H9 (cell line): Measurements from ENCODE around the gene SLC1A4. TPM values are rescaled to one million over a fixed set of nuclear protein-coding genes. Genes with fewer than 3 reads are reported as not detected.

Source experiments
- DNase-seq: peaks from one replicate; pipeline ENCODE4 v3.0.0-alpha.2; 2017
- H2AFZ ChIP-seq: one replicate; pipeline ENCODE4 v1.6.1; 2013; ENCODE audit warnings: mild to moderate bottlenecking, low read length, control low read depth, moderate library complexity
- H2AK5ac ChIP-seq: 2 replicates; pipeline ENCODE4 v1.6.1; 2013; ENCODE audit warnings: low read length, control low read depth, mixed read lengths; ENCODE audit not compliant: insufficient read length
- H2BK120ac ChIP-seq: one replicate; pipeline ENCODE4 v1.6.1; 2013; ENCODE audit warnings: low read depth, mild to moderate bottlenecking, low read length, control low read depth, inconsistent platforms; ENCODE audit not compliant: poor library complexity, severe bottlenecking
- H2BK12ac ChIP-seq: 2 replicates; pipeline ENCODE4 v1.6.1; 2013; ENCODE audit warnings: low read length, control low read depth, mixed read lengths, low read depth; ENCODE audit not compliant: insufficient read length
- H2BK15ac ChIP-seq: 2 replicates; pipeline ENCODE4 v1.6.1; 2013; ENCODE audit warnings: low read depth, low read length, control low read depth
- H2BK20ac ChIP-seq: one replicate; pipeline ENCODE4 v1.6.1; 2013; ENCODE audit warnings: low read depth, mild to moderate bottlenecking, low read length, control low read depth, inconsistent platforms; ENCODE audit not compliant: poor library complexity, severe bottlenecking
- H2BK5ac ChIP-seq: 2 replicates; pipeline ENCODE4 v1.6.1; 2013; ENCODE audit warnings: low read length, control low read depth, mixed read lengths; ENCODE audit not compliant: insufficient read length
- H3K14ac ChIP-seq: 2 replicates; pipeline ENCODE4 v1.6.1; 2013; ENCODE audit warnings: low read length, control low read depth; ENCODE audit not compliant: insufficient read depth
- H3K18ac ChIP-seq: 2 replicates; pipeline ENCODE4 v1.6.1; 2013; ENCODE audit warnings: low read depth, mild to moderate bottlenecking, mixed read lengths, low read length, control low read depth; ENCODE audit not compliant: insufficient read length
- H3K23ac ChIP-seq: 2 replicates; pipeline ENCODE4 v1.6.1; 2013; ENCODE audit warnings: low read length, control low read depth, mixed read lengths, low read depth; ENCODE audit not compliant: insufficient read length
- H3K23me2 ChIP-seq: 2 replicates; pipeline ENCODE4 v1.6.1; 2013; ENCODE audit warnings: low read depth, mild to moderate bottlenecking, mixed read lengths, low read length, control low read depth; ENCODE audit not compliant: insufficient read length, poor library complexity, severe bottlenecking
- H3K27ac ChIP-seq: 2 replicates; pipeline ENCODE4 v1.5.1; 2013; ENCODE audit warnings: low read length, control low read depth, mixed read lengths, low read depth; ENCODE audit not compliant: insufficient read length
- H3K27me3 ChIP-seq: 2 replicates; pipeline ENCODE4 v1.6.1; 2013; ENCODE audit warnings: low read length, control low read depth, inconsistent platforms; ENCODE audit not compliant: insufficient read depth
- H3K4ac ChIP-seq: 2 replicates; pipeline ENCODE4 v1.6.1; 2013; ENCODE audit warnings: low read depth, mild to moderate bottlenecking, control low read depth, inconsistent platforms, low read length, moderate library complexity
- H3K4me1 ChIP-seq: 2 replicates; pipeline ENCODE4 v1.6.1; 2013; ENCODE audit warnings: low read length, control low read depth, inconsistent platforms; ENCODE audit not compliant: insufficient read depth
- H3K4me2 ChIP-seq: 2 replicates; pipeline ENCODE4 v1.6.1; 2013; ENCODE audit warnings: low read length, control low read depth, mixed read lengths; ENCODE audit not compliant: insufficient read length, insufficient read depth
- H3K56ac ChIP-seq: 2 replicates; pipeline ENCODE4 v1.6.1; 2013; ENCODE audit warnings: low read depth, mild to moderate bottlenecking, mixed read lengths, low read length, control low read depth; ENCODE audit not compliant: insufficient read length
- H3K79me1 ChIP-seq: 2 replicates; pipeline ENCODE4 v1.6.1; 2013; ENCODE audit warnings: low read depth, mild to moderate bottlenecking, moderate library complexity, low read length, control low read depth, inconsistent platforms; ENCODE audit not compliant: insufficient read depth, poor library complexity, severe bottlenecking
- H3K79me2 ChIP-seq: 2 replicates; pipeline ENCODE4 v1.6.1; 2013; ENCODE audit warnings: low read length, control low read depth, inconsistent platforms; ENCODE audit not compliant: insufficient read depth
- H3K9ac ChIP-seq: 2 replicates; pipeline ENCODE4 v1.6.1; 2013; ENCODE audit warnings: low read length, control low read depth, mixed read lengths; ENCODE audit not compliant: insufficient read length; ENCODE audit errors: extremely low read depth
- H3K9me3 ChIP-seq: one replicate; pipeline ENCODE4 v1.6.1; 2013; ENCODE audit warnings: low read depth, low read length, inconsistent platforms; ENCODE audit not compliant: control insufficient read depth
- H3T11ph ChIP-seq: one replicate; pipeline ENCODE4 v1.6.1; 2013; ENCODE audit warnings: mild to moderate bottlenecking, low read length, control low read depth, inconsistent platforms
- H4K20me1 ChIP-seq: one replicate; pipeline ENCODE4 v1.6.1; 2013; ENCODE audit not compliant: control insufficient read depth, insufficient read length, insufficient read depth
- H4K5ac ChIP-seq: 2 replicates; pipeline ENCODE4 v1.6.1; 2013; ENCODE audit warnings: low read depth, mild to moderate bottlenecking, mixed read lengths, low read length, control low read depth; ENCODE audit not compliant: insufficient read length
- H4K8ac ChIP-seq: replicated peaks from 2 replicates; pipeline ENCODE4 v1.6.1; 2013; ENCODE audit warnings: low read length, control low read depth, mixed read lengths, low read depth; ENCODE audit not compliant: insufficient read length
- H4K91ac ChIP-seq: 2 replicates; pipeline ENCODE4 v1.6.1; 2013; ENCODE audit warnings: low read depth, mild to moderate bottlenecking, moderate library complexity, mixed read lengths, low read length, control low read depth; ENCODE audit not compliant: insufficient read length
- H3K27ac Mint-ChIP-seq, 3 experiments: 2 replicates in 2 of 3; 3 replicates in 1 of 3; pipeline ENCODE4 v1.8.0; 2020 to 2021; ENCODE audit warnings: mixed read lengths in 3 of 3, mild to moderate bottlenecking in 1 of 3, moderate library complexity in 1 of 3
- H3K27me3 Mint-ChIP-seq: 2 replicates; pipeline ENCODE4 v1.8.0; 2021; ENCODE audit warnings: low read depth, mild to moderate bottlenecking, moderate library complexity, mixed read lengths
- H3K36me3 Mint-ChIP-seq, 3 experiments: 2 replicates in 2 of 3; 3 replicates in 1 of 3; pipeline ENCODE4 v1.8.0; 2020 to 2021; ENCODE audit warnings: low read depth in 3 of 3, mixed read lengths in 3 of 3; ENCODE audit not compliant: insufficient read depth in 1 of 3
- H3K4me1 Mint-ChIP-seq, 2 experiments: 2 replicates each; pipeline ENCODE4 v1.8.0; 2020; ENCODE audit warnings: mixed read lengths in 2 of 2
- H3K4me3 Mint-ChIP-seq, 2 experiments: 2 replicates in 1 of 2; 3 replicates in 1 of 2; pipeline ENCODE4 v1.8.0; 2020 to 2021; ENCODE audit warnings: mild to moderate bottlenecking in 2 of 2, mixed read lengths in 2 of 2, moderate library complexity in 1 of 2
- H3K9me3 Mint-ChIP-seq, 2 experiments: 2 replicates in 1 of 2; 3 replicates in 1 of 2; pipeline ENCODE4 v1.8.0; 2020; ENCODE audit warnings: mild to moderate bottlenecking in 2 of 2, mixed read lengths in 2 of 2, moderate library complexity in 1 of 2
- CTCF ChIP-seq: fragments of 200-600 bp; sonication (generic); conservative IDR thresholded peaks from 3 replicates; pipeline ENCODE4 v1.8.0; 2021; ENCODE audit warnings: antibody characterized with exemption, mild to moderate bottlenecking
- WGBS: extraction: QIAGEN DNeasy Blood & Tissue Kit; methylation state at CpG from one replicate; pipeline ENCODE4 v1.1.7; 2013; ENCODE audit warnings: missing lambda C conversion rate, low lambda C conversion rate, mixed read lengths; ENCODE audit not compliant: insufficient read length; ENCODE audit errors: extremely low coverage; 5-methylcytosine and 5-hydroxymethylcytosine counted together
- total RNA-seq: library from RNA; stranded (reverse); gene quantifications from 2 replicates; pipeline ENCODE4 v1.2.1, GENCODE V29; 2021

SLC1A4 gene
- total RNA-seq, 1 experiment from 2014 or later: 1.9 TPM

GRCh38 chr2:64978514-64979268 is 10.5 kb upstream of the SLC1A4 start:
- no peak for DNase-seq
- Histone ChIP-seq H3K9me3 (no peaks in the 10 kb centered on the region), H4K8ac (no peak overlapping the region), H3K9ac (no peak overlapping the region), H3K27me3 (no peaks in the 10 kb centered on the region), H2AFZ (no peak overlapping the region), H3K56ac (no peak overlapping the region), H2BK15ac (no peak overlapping the region), H3K27ac (no peak overlapping the region), H2BK5ac (no peak overlapping the region), H3T11ph (no peak overlapping the region), H3K4me1 (peaks cover 7% of the 10 kb centered on the region), H4K5ac (no peak overlapping the region), H3K18ac (no peak overlapping the region), H2BK12ac (no peak overlapping the region), H3K79me1 (no peaks in the 10 kb centered on the region), H2AK5ac (no peak overlapping the region), H3K23me2 (no peaks in the 10 kb centered on the region), H4K91ac (no peak overlapping the region), H2BK120ac (no peak overlapping the region), H3K4ac (no peak overlapping the region), H2BK20ac (no peak overlapping the region), H3K79me2 (no peaks in the 10 kb centered on the region), H3K23ac (no peak overlapping the region), H3K14ac (no peak overlapping the region), H3K4me2 (no peak overlapping the region), H4K20me1 (no peaks in the 10 kb centered on the region)
- Mint-ChIP-seq H3K36me3 (no peaks in the 10 kb centered on the region), H3K27me3 (no peaks in the 10 kb centered on the region; the same call in 1 of the 2 replicates), H3K4me1 (peaks cover 8 to 12% of the 10 kb centered on the region in 2 experiments), H3K9me3 (no peaks in the 10 kb centered on the region), H3K4me3 (no peak overlapping the region), H3K27ac (no peak overlapping the region)
- no CpG with 5 or more reads among the region's 4 CpGs for WGBS
- TF ChIP-seq CTCF: peak; percentile 53
